Adrenal gland (tissue), 12 donors: Measurements from ENCODE around the gene UGT1A10. TPM values are rescaled to one million over a fixed set of nuclear protein-coding genes. Genes with fewer than 3 reads are reported as not detected.

Experiments
- DNase-seq, 7 donors: peaks; one replicate each; pipeline ENCODE4 v3.0.0-alpha.2; 2019 to 2020
- H3K27ac ChIP-seq, 5 donors: fragments of 200-600 bp; sonication (generic) in 4 of 5; 1 replicate in 3 of 5; 2 replicates in 2 of 5; pipeline versions ENCODE4 v1.5.1 to v1.8.0; 2016 to 2020; ENCODE audit warnings: mild to moderate bottlenecking in 1 of 5
- H3K27me3 ChIP-seq: fragments of 200-600 bp; 2 replicates; pipeline ENCODE4 v1.8.0; 2021
- H3K36me3 ChIP-seq, 2 donors: fragments of 200-600 bp; replicated peaks in 1 of 2; 1 replicate in 1 of 2; 2 replicates in 1 of 2; pipeline versions ENCODE4 v1.5.1 to v1.8.0; 2018 to 2022
- H3K4me1 ChIP-seq, 2 donors: fragments of 200-600 bp; replicated peaks in 1 of 2; 1 replicate in 1 of 2; 2 replicates in 1 of 2; pipeline versions ENCODE4 v1.5.1 to v1.8.0; 2018 to 2021
- H3K4me3 ChIP-seq, 4 donors: fragments of 200-600 bp; sonication (generic) in 3 of 4; one replicate each; pipeline ENCODE4 v1.5.1; 2016 to 2018
- H3K9me3 ChIP-seq, 3 donors: fragments of 200-600 bp; sonication (generic) in 1 of 3; replicated peaks in 1 of 3; 1 replicate in 2 of 3; 2 replicates in 1 of 3; pipeline versions ENCODE4 v1.5.1 to v1.8.0; 2016 to 2021
- CTCF ChIP-seq, 6 experiments: fragments of 450-650 bp in 4 of 6; fragments of 200-600 bp in 2 of 6; sonication (generic) in 1 of 6; IDR thresholded peaks; 1 replicate in 5 of 6; 2 replicates in 1 of 6; pipeline versions ENCODE4 v1.5.1 to v1.8.0; 2016 to 2021; ENCODE audit warnings: antibody characterized with exemption in 6 of 6, mild to moderate bottlenecking in 2 of 6, moderate library complexity in 1 of 6
- POLR2A ChIP-seq, 2 donors: fragments of 450-650 bp; IDR thresholded peaks; one replicate each; pipeline ENCODE4 v1.6.1; 2017; ENCODE audit warnings: antibody characterized with exemption in 2 of 2, mild to moderate bottlenecking in 2 of 2, moderate library complexity in 1 of 2
- WGBS, 4 donors: extraction: QIAGEN DNeasy Blood & Tissue Kit in 2 of 4; methylation state at CpG; one replicate each; pipeline versions ENCODE4 v1.1.5 to v1.1.7; 2013 to 2017; 5-methylcytosine and 5-hydroxymethylcytosine counted together
- intact Hi-C, 2 donors: fragments of 100-400 bp; cut with DNase I; formaldehyde crosslinking; loops; one replicate each; pipeline versions ENCODE4 v1.14.1 to v1.15.0; 2022 to 2023
- polyA plus RNA-seq, 3 donors: library from polyadenylated mRNA; stranded (reverse); fragments of 200-250 nt in 2 of 3; fragments of 350-450 nt in 1 of 3; fragmentation: Illumina TruSeq in 1 of 3; extraction: RNeasy Lipid Tissue Mini Kit (QIAGEN cat#74804) in 1 of 3; gene quantifications; one replicate each; pipeline ENCODE4 v1.2.3, GENCODE V29; 2013 to 2014
- total RNA-seq, 9 donors: library from RNA; depleted of rRNA in 4 of 9; stranded (reverse); fragments of >200 nt in 4 of 9; fragments of 120-200 nt in 1 of 9; fragmentation: NEBNext Ultra II Directional in 1 of 9; extraction: Animal tissue kit (Norgen Biotek cat#: 25700) in 1 of 9; gene quantifications; one replicate each; pipeline versions ENCODE4 v1.1.0 to v1.2.4, GENCODE V29; 2013 to 2023
- donor health status: healthy with polysubstance abuse.
- donor health status: Bipolar disorder and iron deficiency.
- donor health status: DM: yes; HTN: yes; CAD: no.
- donor health status: DM: no; HTN: no; CAD: no.
- donor health status: DM: no; HTN: no; CAD: no.
- donor health status: DM: yes; HTN: yes; CAD: no.

The UGT1A10 gene
- total and polyA plus RNA-seq, 12 donors, result not detected

GRCh38 chr2:233756429-233757081 is 120.3 kb downstream of the UGT1A10 start:
- Histone ChIP-seq H3K9me3 (no peaks in the 10 kb centered on the region), H3K27ac (no peak overlapping the region), H3K4me3 (no peak overlapping the region), H3K36me3 (no peaks in the 10 kb centered on the region), H3K27me3 (no peaks in the 10 kb centered on the region), H3K4me1 (no peaks in the 10 kb centered on the region)
- intact Hi-C loops, result no loop called here
- DNase-seq, result no peak
- 68 to 77% (median 72%) methylated on average over 7 of the region's 7 CpGs for WGBS, 4 donors
- TF ChIP-seq CTCF (IDR thresholded peaks at IDR 0.05) (no peak), POLR2A (IDR thresholded peaks at IDR 0.05) (no peak)

- no peaks in the 10 kb centered on the region for H3K36me3 ChIP-seq
- no peaks in the 10 kb centered on the region for H3K27me3 ChIP-seq
- no peak for DNase-seq
- no peaks in the 10 kb centered on the region for H3K9me3 ChIP-seq
- H3K27ac ChIP-seq, result no peak overlapping the region
- H3K4me1 ChIP-seq, result no peaks in the 10 kb centered on the region
- TF ChIP-seq POLR2A (IDR thresholded peaks at IDR 0.05) (no peak), CTCF (IDR thresholded peaks at IDR 0.05) (no peak)
- H3K4me3 ChIP-seq, result no peak overlapping the region
- intact Hi-C loops, result no loop called here
These were observed 121.9 kb downstream of the UGT1A10 start for GRCh38 chr2:233758141-233758540.

- no peak for TF ChIP-seq POLR2A (IDR thresholded peaks at IDR 0.05)
- no peak for TF ChIP-seq CTCF (IDR thresholded peaks at IDR 0.05)
- no peaks in the 10 kb centered on the region for H3K4me1 ChIP-seq
- H3K27me3 ChIP-seq, result no peaks in the 10 kb centered on the region
- H3K4me3 ChIP-seq, result no peak overlapping the region
- no peak overlapping the region for H3K27ac ChIP-seq
- WGBS, 4 donors, result 83 to 88% (median 87%) methylated on average over 2 of the region's 2 CpGs
- no peak for DNase-seq
- intact Hi-C loops, result no loop called here
- no peaks in the 10 kb centered on the region for H3K9me3 ChIP-seq
- no peaks in the 10 kb centered on the region for H3K36me3 ChIP-seq
These were observed 122.6 kb downstream of the UGT1A10 start for GRCh38 chr2:233758849-233759248.

GRCh38 chr2:233760043-233760442 is 123.8 kb downstream of the UGT1A10 start, which contains the start of gene UGT1A1:
UGT1A1 (plus strand) TSS chr2:233760270; CDS start chr2:233760288, 18 bp downstream.
- WGBS, 4 donors, result 88 to 96% (median 92%) methylated on average over 5 to 6 of the region's 6 CpGs
- Histone ChIP-seq H3K4me3 (no peak within 1 kb of the TSS), H3K27ac (no peak within 1 kb of the TSS), H3K9me3 (no peaks in the 10 kb centered on the region), H3K36me3 (no peaks in the 10 kb centered on the region), H3K27me3 (peaks cover 5% of the 10 kb centered on the region), H3K4me1 (no peaks in the 10 kb centered on the region)
- no peak for DNase-seq
- TF ChIP-seq CTCF (IDR thresholded peaks at IDR 0.05) (no peak), POLR2A (IDR thresholded peaks at IDR 0.05) (no peak)
- intact Hi-C loops, result no loop called here
